ENCODE measurements around the gene KRABD2.

KRABD2 gene

DNA sequence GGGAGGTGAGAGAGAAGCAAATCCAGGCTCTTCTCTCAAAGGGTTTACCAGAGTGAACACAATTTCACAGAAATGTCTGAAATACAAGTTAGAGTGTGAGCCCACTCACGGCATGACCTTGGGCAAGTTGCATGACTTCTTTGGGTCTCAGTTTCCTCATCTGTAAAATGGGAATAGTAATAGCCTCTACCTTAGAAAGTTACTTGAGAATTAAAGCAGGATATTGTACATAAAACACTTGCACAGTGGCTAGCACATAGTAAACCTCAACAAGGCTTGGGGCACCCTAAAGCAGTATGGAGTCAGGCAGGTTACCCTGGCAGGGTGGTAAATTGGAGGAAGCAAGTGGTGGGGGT lies 34.4 kb upstream of the KRABD2 start:
- peaks cover 21% of the 10 kb centered on the region for H3K27me3 Mint-ChIP-seq
- no peak overlapping the region for H2AFZ ChIP-seq (ENCODE audit: insufficient read depth, low read depth, low read length, poor library complexity, severe bottlenecking)
- H4K20me1 ChIP-seq (ENCODE audit: control insufficient read depth, insufficient read depth, low read length, poor library complexity, severe bottlenecking): no peaks in the 10 kb centered on the region
- no CpG with 5 or more reads among the region's 1 CpG for WGBS (ENCODE audit: insufficient coverage)
- no peaks in the 10 kb centered on the region for H3K9me3 ChIP-seq (ENCODE audit: control extremely low read depth in 1 of 3, control insufficient read depth in 2 of 3, insufficient read depth in 1 of 3, low read length in 2 of 3)
- H3K9me3 Mint-ChIP-seq (ENCODE audit: insufficient read depth): no peaks in the 10 kb centered on the region
- no peaks in the 10 kb centered on the region for H3K79me2 ChIP-seq (ENCODE audit: control insufficient read depth, insufficient read depth, low read length)
- POLR2A ChIA-PET: no interaction called here
- H3K4me1 Mint-ChIP-seq: peaks cover 4% of the 10 kb centered on the region
- H3K4me3 Mint-ChIP-seq: no peak overlapping the region
- H3K36me3 ChIP-seq (replicated peaks in 1 of 2; ENCODE audit: control extremely low read depth in 1 of 2, control insufficient read depth in 1 of 2, extremely low read depth in 1 of 2, insufficient read depth in 2 of 2, low read length in 1 of 2): no peaks in the 10 kb centered on the region
- intact Hi-C loops (cut with micrococcal nuclease): loop anchor here (1.0 to 2.0 kb wide), 3 partner anchors 24 to 484 kb away; partner anchors contain the start of gene NDEL1
- no peak overlapping the region for H3K27ac ChIP-seq (ENCODE audit: low read length in 2 of 2)
- peaks cover 0 to 15% (median 4%) of the 10 kb centered on the region in 4 experiments for H3K27me3 ChIP-seq (replicated peaks in 1 of 4; ENCODE audit: control extremely low read depth in 1 of 4, control insufficient read depth in 3 of 4, insufficient read depth in 4 of 4, low read length in 3 of 4)
- no peak overlapping the region for H3K9ac ChIP-seq (ENCODE audit: low read length)
- ATAC-seq (ENCODE audit: low read depth) (no peak), DNase-seq (no peak)
- H3K4me3 ChIP-seq (ENCODE audit: control extremely low read depth in 1 of 5, extremely low read depth in 1 of 5, insufficient read depth in 1 of 5, low read depth in 2 of 5, low read length in 4 of 5): no peak overlapping the region
- CTCF ChIA-PET: interaction anchor here (0.9 to 6.0 kb wide), 19 partner anchors 10 to 587 kb away, joined by 3 to 81 read pairs (median 7); partner anchors contain the start of gene NDEL1
- no peak overlapping the region for H3K27ac Mint-ChIP-seq
- peaks cover 0 to 5% of the 10 kb centered on the region in 2 donors for H3K4me1 ChIP-seq (ENCODE audit: control insufficient read depth in 2 of 2, insufficient read depth in 2 of 2, low read length in 2 of 2)
- no peak overlapping the region for H3K4me2 ChIP-seq (replicated peaks; ENCODE audit: low read depth, low read length, poor library complexity, severe bottlenecking)
- TF ChIP-seq, protein P1, sequence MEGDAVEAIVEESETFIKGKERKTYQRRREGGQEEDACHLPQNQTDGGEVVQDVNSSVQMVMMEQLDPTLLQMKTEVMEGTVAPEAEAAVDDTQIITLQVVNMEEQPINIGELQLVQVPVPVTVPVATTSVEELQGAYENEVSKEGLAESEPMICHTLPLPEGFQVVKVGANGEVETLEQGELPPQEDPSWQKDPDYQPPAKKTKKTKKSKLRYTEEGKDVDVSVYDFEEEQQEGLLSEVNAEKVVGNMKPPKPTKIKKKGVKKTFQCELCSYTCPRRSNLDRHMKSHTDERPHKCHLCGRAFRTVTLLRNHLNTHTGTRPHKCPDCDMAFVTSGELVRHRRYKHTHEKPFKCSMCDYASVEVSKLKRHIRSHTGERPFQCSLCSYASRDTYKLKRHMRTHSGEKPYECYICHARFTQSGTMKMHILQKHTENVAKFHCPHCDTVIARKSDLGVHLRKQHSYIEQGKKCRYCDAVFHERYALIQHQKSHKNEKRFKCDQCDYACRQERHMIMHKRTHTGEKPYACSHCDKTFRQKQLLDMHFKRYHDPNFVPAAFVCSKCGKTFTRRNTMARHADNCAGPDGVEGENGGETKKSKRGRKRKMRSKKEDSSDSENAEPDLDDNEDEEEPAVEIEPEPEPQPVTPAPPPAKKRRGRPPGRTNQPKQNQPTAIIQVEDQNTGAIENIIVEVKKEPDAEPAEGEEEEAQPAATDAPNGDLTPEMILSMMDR (IDR thresholded peaks at IDR 0.05): no peak
- TF ChIP-seq EZH2 (IDR thresholded peaks at IDR 0.05; ENCODE audit: borderline replicate concordance, insufficient read depth, low read depth, low read length, poor library complexity, severe bottlenecking): no peak

DNA sequence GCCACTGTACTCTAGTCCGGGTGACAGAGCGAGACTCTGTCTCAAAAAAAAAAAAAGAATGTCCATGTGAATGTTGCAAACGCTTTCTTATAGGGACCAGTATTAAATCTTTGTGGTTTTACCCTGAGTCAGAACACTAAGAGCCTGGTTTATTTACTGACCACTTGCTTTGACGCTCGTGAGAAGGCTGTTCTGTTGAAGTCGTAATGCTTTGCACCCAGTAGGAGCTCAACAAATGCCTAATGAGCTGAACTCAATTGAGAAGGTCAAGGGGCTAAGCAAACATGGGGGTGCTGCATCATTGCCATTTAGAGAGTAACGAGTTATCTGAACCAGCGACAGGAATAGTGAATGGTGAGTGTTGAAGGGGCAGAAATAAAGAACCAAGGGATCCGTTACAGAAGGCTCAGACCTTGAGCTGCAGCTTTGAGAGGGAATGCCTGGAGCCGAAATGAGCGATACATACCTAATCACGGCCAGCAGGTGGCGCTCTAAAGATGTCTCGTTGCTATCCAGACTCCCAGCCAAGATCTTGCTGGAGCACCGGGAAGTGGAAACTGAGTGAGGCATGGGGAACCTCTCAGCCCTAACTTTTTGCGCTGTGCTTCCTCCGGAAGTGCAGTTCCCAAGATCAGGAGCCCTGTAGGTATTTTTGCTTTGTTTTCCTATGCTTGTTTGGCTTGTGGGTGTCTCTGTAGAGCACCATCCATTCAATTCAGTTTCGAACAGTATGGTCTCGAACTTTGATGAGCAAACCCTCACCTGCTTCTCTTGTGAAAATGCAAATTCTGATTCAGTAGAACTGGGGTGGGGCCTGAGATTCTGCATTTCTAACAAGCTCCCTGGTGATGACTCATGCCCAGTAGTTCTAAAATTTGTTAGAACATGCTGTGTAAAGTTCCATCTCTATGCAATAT lies 33.7 kb upstream of the KRABD2 start:
- Histone ChIP-seq H3K4me1 (ENCODE audit: control insufficient read depth in 2 of 2, insufficient read depth in 2 of 2, low read length in 2 of 2) (peaks cover 0 to 5% of the 10 kb centered on the region in 2 donors), H3K4me2 (replicated peaks; ENCODE audit: low read depth, low read length, poor library complexity, severe bottlenecking) (peak overlapping the region; percentile 15), H3K79me2 (ENCODE audit: control insufficient read depth, insufficient read depth, low read length) (no peaks in the 10 kb centered on the region), H3K27me3 (replicated peaks in 1 of 4; ENCODE audit: control extremely low read depth in 1 of 4, control insufficient read depth in 3 of 4, insufficient read depth in 4 of 4, low read length in 3 of 4) (peaks cover 0 to 19% (median 4%) of the 10 kb centered on the region in 4 experiments), H3K27ac (ENCODE audit: low read length in 2 of 2) (no peak overlapping the region), H3K9ac (ENCODE audit: low read length) (no peak overlapping the region), H3K4me3 (ENCODE audit: control extremely low read depth in 1 of 5, extremely low read depth in 1 of 5, insufficient read depth in 1 of 5, low read depth in 2 of 5, low read length in 4 of 5) (no peak overlapping the region), H4K20me1 (ENCODE audit: control insufficient read depth, insufficient read depth, low read length, poor library complexity, severe bottlenecking) (no peaks in the 10 kb centered on the region), H3K36me3 (replicated peaks in 1 of 2; ENCODE audit: control extremely low read depth in 1 of 2, control insufficient read depth in 1 of 2, extremely low read depth in 1 of 2, insufficient read depth in 2 of 2, low read length in 1 of 2) (no peaks in the 10 kb centered on the region), H2AFZ (ENCODE audit: insufficient read depth, low read depth, low read length, poor library complexity, severe bottlenecking) (no peak overlapping the region), H3K9me3 (ENCODE audit: control extremely low read depth in 1 of 3, control insufficient read depth in 2 of 3, insufficient read depth in 1 of 3, low read length in 2 of 3) (no peaks in the 10 kb centered on the region)
- Mint-ChIP-seq H3K27me3 (peaks cover 21% of the 10 kb centered on the region), H3K9me3 (ENCODE audit: insufficient read depth) (no peaks in the 10 kb centered on the region), H3K4me3 (no peak overlapping the region), H3K27ac (peak overlapping the region; percentile 50), H3K4me1 (peaks cover 4% of the 10 kb centered on the region)
- ChIA-PET CTCF (interaction anchor here (0.6 to 6.0 kb wide), 41 partner anchors 10 to 1112 kb away, joined by 3 to 81 read pairs (median 4); partner anchors contain the start of genes NDEL1 and RPL26), POLR2A (interaction anchor here (0.6 kb wide), 1 partner anchor 27 kb away, joined by 4 read pairs; no protein-coding TSS in a partner anchor)
- ATAC-seq (ENCODE audit: low read depth) (peak; percentile 76), DNase-seq (peak; percentile 85)
- intact Hi-C loops (cut with micrococcal nuclease): loop anchor here (1.0 to 2.0 kb wide), 3 partner anchors 25 to 485 kb away; partner anchors contain the start of gene NDEL1
- TF ChIP-seq, protein P1 (IDR thresholded peaks at IDR 0.05): peak; percentile 95
- no peak for TF ChIP-seq EZH2 (IDR thresholded peaks at IDR 0.05; ENCODE audit: borderline replicate concordance, insufficient read depth, low read depth, low read length, poor library complexity, severe bottlenecking)
- 33% methylated on average over 18 of the region's 19 CpGs for WGBS (ENCODE audit: insufficient coverage)

All from B cell (primary cell).